ENCODE data around the gene CHRFAM7A.
"Not testable (repeated sequence)": the region's sequence is repeated elsewhere in the genome, so short reads cannot be mapped to it uniquely, and the experiment has no call there.

CHRFAM7A gene

DNA sequence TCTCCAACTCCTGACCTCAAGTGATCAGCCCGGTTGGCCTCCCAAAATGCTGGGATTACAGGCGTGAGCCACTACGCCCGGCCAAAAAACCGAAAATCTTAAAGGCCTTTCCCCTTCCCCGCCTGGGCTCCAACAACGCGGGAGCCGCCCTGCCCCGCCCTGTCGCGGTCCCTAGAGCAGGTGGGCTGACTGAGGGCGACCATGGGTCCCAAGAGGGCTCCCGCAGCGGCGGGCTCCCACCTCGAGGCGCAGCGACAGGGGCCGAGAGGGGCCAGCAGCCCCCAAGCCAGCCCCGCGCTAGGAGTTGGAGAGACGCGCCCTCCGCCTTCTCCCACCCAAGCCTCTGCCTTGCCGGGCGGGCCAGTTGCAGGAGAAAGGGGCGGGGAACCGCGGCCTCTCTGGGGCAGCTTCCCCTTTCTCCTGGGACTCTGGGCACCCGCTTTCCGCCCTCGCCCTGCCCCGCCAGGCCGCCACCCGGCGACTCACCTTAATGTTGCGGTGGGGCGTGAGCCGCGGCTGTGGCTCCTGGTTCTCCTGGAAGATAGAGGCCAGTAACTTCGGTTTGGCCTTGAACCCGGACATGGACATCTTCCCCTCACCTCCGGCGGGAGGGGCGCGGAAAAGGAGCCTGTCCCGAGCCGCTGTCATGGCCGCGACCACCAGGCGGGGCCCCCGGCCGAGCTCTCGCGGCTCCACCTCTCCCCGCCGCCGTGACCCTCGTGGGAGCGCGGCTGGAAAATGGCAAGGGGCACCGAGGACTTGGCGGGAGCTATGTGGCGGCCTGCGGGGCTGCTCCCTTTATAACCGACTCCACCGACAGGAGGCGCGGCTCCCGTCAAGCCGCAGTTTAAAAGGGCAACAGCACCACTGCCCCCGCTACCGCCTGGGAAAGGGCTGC is at the start of gene CHRFAM7A:
TSS of gene CHRFAM7A (minus strand) at position 775 of the 898 bp plus-strand sequence. CDS start 10,189 bp downstream, outside the sequence.
- not testable (repeated sequence) for DNase-seq (ENCODE audit: low spot score)

DNA sequence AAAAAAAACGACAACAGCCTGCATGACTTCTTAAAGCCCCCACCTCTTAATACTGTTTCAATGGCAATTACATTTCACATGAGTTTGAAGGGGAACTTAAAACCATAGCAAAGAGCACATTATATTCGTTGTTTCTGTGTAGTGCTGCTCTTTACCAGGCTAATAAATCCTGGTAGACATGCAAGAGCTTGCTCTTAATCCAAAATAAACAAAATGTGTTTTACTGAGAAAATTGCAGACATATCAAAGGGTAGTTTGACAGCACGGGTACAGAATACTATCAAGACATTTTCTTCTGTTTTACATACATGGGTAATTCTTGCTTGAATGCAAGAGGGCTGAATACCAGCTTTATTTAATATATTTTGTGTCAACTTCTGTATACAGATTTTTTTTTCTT is 45.0 kb upstream of the CHRFAM7A start:
- DNase-seq (ENCODE audit: low spot score) = not testable (repeated sequence)

DNA sequence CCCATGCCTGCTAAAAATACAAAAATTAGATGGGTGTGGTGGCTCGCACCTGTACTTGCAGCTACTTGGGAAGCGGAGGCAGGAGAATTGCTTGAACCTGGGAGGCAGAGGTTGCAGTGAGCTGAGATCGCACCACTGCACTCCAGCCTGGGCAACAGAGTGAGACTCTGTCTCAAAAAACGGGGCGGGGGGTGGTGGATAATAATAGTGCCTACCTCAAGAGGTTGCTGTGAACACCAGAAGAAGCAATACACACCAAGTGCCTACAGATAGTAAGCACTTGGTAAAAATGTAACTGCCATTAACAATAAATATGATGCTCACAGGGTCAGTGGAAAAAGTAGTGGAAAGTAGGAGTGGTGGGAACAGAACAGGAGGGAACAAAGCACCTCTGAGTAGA is 42.5 kb upstream of the CHRFAM7A start:
- not testable (repeated sequence) for DNase-seq (ENCODE audit: low spot score)

DNA sequence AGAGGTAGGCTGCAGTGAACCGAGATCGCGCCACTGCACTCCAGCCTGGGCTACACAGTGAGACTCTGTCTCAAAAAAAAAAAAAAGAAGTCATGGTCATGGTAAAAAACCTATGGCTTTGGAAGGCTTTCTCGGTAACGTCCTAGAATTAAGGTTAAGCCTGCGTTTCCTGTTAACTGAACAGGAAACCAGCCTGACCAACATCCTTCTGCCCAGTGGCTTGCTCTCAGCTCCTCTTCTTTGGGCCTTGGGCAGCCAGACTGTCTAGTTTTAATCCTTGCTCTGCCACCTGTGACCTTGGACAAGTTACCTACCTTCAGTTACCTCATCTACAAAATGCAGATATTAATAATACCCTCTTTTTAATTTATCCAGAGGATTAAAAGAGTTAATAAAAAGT is 27.4 kb upstream of the CHRFAM7A start:
- DNase-seq (ENCODE audit: low spot score) = not testable (repeated sequence)

DNA sequence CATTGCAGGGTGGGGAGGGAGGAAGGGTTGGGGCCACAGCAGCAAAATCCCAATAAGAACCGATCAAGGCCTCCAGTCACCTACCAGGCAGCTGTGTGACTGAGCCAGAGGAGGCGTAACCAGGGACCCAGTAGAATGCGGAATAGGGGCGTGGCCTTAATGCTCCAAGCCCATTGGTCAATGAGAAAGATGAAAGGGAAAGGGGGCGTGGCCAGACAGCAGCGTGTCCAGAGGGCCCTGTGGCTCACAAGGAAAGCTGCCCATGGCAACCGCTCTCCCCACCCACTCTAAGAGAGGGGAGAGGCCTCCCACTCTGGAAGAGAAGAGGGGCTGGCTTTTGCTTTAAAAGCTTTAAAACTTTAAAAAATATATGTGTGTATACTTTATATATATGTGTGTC is 20.8 kb upstream of the CHRFAM7A start, which contains the start of gene GOLGA8R:
TSS of gene GOLGA8R (minus strand) at position 101 of the 400 bp plus-strand sequence. CDS start at position 3, 98 bp downstream.
- DNase-seq (ENCODE audit: low spot score) = not testable (repeated sequence)

DNA sequence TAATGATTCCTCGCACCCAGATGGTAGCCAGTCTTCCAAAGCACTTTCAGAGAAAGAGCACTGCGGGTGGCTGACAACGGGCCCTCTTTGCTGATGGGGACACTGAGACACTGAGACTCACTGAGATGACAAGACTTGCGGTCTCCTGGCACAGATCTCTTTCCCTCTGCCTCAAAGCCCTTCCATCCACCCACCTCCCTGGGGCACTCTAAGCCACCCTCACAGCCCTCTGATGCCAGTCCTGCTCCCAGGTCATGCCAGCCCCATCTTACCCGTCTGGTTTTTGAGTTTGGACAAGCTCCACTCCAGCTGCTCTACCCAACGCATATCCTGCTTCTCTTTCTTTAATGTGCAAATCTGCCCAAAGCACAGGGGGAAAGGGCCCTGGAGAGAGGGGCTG is 14.3 kb upstream of the CHRFAM7A start:
- DNase-seq (ENCODE audit: low spot score) = not testable (repeated sequence)

DNA sequence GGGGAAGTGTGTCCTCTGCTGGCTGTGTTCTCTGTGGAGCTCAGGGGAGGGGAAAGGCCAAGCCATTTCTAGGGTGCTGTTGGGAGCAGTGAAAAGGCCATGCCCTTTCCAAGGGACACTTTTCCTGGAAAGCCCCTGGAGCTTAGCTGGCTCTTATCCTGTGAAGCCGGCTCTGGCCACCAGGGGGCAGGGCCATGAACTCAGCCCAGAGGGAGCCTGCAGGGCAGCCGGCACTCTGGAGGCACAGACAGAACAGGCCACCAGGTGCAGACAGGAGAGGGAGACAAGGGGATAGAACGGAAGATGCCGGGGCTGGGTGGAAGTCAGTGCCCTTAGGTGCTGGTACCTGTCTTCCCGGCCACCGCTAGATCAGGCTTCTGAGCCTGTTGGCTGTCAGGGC is 5.6 kb upstream of the CHRFAM7A start:
- DNase-seq (ENCODE audit: low spot score) = not testable (repeated sequence)

DNA sequence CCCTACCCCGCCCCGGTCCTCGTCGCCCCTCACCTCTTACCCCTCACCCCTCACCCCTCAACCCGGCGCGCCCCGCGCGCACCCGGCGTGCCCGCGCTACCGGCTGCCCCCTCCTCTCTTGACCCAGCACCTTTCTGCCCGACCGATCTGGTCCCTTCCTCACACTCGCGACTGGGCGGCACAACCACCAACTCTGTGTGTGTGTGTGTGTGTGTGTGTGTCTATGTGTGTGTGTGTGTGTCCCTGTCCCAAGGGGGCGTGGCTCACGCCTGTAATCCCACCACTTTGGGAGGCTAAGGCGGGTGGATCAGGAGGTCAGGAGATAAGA is 288 bp upstream of the CHRFAM7A start:
- DNase-seq (ENCODE audit: low spot score) = not testable (repeated sequence)

DNA sequence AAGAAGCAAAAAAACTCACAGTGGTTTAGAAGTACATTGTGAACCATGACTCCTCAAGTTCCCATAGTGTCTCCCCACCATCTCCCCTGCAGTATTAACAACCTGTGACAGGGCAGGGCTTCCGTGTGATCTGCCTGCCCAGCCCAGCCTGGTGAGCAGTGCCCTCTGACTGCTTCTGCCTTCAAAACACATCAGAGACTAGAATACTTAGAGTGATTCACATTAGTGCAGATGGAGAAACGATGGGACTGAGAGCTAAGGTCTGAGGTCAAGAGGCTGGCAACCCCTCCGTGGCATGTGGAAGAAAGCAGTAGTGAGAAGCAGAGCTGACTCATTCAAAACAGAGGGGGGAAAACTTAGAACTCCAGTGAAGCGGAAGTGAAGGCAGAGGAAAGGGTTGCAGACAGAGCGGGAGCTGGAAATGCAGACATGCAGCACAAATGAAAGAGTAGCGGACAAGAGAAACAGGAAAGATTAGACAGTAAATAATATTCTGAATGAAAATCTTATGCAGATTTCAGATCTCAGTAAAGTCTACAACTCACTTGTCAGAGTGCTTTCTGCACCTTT is 6.9 kb downstream of the CHRFAM7A start:
- DNase-seq (ENCODE audit: low spot score) = not testable (repeated sequence)

DNA sequence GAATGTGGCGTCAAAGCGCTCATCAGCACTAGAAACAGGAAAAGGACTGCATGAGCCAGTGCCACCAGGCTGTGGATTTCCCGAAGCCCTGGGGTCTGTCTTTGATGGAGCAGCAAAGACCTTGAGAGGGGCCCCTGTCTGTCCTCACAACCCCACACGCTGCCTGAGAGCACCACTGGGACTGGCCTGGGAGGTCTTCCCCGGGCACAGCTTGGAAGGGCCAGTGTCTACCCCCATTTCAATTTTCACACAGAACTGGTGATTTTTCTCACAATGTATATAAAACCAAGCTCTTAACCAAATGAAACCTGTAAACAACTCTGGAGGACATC is 16.3 kb downstream of the CHRFAM7A start:
- not testable (repeated sequence) for DNase-seq (ENCODE audit: low spot score)

DNA sequence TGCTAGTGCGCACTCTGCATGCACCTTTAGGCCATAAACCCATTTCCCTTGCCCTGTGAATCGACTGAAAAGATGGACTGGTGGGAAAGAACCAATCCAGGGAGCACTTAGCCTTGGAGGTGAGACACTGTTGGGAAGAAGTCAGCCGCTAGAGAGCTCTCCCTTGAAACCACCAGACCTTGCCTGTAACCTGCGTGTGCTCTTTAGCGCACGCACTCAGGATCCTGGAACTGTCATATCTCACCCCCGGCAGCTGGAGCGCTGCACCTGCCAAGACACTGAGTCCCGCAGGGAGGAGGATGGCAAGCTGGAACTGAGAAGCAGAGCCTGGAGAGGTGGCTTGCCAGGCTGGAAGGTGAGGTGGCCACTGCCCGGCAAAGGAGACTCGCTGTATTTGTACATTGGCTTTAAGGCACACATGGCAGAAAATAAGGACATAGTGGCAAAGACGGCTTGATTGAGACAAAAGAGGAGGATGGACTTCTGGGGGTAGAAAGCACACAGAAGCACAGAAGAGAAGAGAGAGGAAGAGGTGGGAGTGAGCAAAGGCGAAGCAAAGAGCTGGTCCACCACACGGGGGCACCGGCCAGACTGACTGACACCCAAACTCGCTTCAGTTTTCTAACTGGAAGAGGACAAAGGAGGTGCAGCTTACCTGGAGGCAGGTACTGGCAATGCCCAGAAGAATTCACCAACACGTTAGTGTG is 16.8 kb downstream of the CHRFAM7A start:
- not testable (repeated sequence) for DNase-seq (ENCODE audit: low spot score)

DNA sequence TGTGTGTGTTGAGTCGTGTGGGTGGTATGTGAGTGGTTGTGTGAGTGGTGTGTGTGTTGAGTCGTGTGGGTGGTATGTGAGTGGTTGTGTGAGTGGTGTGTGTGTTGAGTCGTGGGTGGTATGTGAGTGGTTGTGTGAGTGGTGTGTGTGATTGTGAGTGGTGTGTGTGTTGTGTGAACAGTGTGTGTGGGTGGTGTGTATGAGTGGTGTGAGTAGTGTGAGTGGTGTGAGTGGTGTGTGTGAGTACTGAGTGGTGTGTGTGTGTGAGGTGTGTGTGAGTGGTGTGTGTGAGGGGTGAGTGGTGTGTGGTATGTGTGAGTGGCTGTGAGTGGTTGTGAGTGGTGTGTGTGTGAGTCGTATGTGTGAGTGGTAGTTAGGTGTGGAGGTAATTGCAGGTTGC is 17.5 kb downstream of the CHRFAM7A start:
- not testable (repeated sequence) for DNase-seq (ENCODE audit: low spot score)

DNA sequence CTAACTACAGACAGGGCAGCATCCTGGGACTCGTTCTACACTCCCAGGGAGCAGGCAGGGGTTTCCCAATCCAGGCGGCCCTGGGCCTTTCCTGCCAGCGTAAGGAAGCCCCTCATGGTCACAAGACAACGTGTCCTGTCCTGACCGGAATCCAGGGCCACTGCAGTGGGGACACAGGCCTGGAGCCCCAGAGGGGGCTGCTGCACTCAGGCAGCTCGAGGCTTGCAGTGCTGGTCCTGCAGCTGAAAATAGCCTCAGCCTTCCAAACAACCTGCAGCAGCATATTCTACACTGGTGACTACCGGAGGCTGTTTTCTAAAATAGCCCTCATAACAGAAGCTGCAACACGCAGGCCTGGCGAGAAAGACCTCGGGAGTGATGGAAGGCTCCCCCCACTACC is 18.5 kb downstream of the CHRFAM7A start:
- not testable (repeated sequence) for DNase-seq (ENCODE audit: low spot score)

DNA sequence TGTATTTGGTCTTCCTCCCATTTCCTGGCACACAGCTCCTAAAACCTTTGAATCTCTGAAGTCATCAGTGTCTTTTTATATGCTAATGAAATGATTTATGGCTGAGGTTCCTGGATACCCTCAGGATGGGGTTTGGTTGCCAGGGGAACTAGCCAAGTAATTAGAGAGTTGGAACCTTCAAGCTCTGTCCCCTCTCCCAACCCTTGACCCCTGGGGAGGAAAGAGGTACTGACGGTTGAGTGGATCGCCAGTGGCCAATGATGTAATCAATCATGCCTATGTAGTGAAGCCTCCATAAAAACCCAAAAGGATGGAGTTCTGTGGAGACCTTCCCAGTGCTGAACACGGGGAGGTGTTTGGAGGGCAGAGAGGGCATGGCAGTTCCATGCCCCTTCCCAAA is 25.1 kb downstream of the CHRFAM7A start:
- DNase-seq (ENCODE audit: low spot score) = not testable (repeated sequence)

DNA sequence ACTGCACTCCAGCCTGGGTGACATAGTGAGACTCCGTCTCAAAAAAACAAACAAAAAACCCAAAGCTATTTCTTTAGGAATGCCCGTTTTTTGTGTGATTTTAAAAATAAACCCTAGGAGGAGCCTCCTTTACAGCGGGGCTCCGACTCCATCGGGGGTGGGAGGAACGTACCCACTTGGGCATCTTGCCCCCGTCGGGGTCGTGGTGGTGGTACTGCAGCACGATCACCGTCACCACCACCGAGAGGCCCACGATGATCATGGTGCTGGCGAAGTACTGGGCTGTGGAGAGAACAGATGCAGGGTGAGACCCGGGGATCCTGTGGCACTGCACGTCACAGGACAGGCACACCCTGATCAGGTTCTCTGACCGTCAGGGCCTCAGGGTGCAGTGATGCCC is 26.1 kb downstream of the CHRFAM7A start:
- DNase-seq (ENCODE audit: low spot score) = not testable (repeated sequence)

DNA sequence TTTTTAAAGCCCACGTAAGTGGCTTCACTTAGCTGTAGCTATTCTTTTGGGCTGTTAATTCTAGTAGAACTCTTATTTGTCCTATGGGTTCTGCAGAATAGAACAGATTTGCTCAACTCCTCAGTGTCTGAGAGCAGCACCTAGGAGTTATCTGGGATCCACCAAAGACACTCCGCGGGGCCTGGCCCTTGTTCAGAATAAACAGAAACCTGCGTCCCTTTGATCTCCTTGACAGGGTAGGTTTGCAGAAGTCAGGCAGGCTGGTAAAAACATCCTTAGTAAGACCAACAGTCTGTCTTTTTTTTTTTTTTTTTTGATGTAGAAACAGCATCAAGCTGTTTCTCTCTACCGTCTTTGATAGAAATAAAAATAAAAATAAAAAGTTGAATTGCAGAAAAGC is 31.9 kb downstream of the CHRFAM7A start:
- not testable (repeated sequence) for DNase-seq (ENCODE audit: low spot score)

DNA sequence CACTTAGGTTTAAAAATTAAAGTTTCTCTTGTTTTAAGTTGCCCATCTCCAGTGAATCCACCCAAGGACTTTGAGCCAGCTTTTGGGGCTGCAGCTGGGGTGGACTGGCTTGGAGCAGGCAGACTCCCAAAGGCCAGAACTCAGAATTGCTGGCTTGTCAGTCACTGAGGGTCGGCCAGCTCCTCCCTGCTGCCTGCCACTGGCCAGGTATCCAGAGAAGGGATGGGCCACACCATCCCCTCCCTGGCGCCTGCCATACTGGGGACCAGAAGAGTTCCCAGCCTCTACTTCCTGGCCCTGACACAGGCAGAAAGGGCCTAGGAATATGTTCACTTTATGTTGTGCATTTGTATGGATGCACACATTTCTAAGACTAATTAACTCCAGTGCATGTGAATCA is 32.4 kb downstream of the CHRFAM7A start:
- not testable (repeated sequence) for DNase-seq (ENCODE audit: low spot score)

DNA sequence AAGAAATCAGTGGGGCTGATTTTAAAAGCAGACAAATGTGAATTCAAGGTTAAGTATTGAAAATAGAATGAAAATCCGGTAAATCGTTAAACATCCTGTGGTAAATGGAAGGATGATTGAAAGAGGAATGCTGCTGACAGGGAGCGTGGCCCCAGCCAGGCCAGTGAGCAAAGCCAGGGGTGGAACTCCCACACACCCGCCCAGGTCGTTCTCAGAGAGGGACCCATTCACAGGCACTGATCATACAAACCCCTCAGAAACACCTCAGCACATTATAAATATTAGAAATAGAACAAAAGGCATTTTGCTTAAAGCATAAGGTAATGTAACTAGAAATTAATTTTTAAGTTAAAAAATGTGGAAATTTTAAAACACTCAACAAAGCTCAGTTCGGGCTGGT is 38.3 kb downstream of the CHRFAM7A start:
- DNase-seq (ENCODE audit: low spot score) = not testable (repeated sequence)

DNA sequence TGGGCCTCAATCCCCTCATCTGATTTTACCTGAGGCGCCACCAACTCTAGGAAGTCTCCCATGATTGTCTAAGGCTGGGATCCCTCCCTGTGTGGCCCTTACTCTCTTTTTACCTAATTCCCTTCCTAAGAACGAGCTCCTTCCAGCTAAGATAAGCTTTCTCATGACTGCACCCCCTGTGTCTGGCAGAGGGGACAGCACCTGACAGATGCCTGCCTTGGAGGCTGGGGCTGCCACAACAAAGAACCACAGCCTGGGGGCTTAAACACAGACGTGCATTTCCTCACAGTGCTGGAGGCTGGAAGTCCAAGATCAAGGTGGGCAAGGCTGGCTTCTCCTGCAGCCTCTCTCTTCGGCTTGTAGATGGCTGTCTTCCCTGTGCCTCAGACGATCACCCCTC is 43.5 kb downstream of the CHRFAM7A start:
- not testable (repeated sequence) for DNase-seq (ENCODE audit: low spot score)

DNA sequence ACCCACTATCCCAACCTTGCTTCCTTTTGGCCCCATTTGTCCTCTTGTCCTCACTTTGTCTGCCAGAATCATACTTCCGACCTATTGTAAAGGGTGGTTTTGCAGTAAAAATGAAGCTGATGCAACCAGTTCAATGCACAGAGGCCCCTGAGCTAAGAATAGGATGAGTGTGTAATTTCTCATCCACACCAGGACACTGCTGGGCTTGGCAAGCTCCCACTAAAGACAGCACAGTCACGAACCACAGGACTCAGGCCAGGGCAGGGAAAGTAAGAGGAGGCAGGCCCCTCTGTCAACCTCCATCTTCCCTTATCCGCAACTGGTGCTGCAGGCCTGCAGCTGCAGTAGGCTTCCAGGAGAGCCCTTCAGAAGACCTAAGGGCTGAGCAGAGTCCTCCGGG is 56.8 kb downstream of the CHRFAM7A start:
- not testable (repeated sequence) for DNase-seq (ENCODE audit: low spot score)

DNA sequence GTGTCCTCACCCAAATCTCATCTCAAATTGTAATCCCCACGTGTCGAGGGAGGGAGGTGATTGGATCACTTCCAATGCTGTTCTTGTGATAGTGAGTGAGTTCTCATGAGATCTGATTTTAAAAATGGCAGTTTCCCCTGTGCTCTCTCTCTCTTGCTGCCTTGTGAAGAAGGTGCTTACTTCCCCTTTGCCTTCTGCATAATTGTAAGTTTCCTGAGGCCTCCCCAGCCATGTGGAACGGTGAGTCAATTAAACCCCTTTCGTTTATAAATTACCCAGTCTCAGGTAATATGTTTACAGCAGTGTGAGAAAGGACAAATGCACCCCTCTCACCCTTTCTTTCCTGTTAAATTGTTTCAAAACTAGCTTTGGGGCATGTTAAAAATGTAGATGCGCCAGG is 59.2 kb downstream of the CHRFAM7A start:
- DNase-seq (ENCODE audit: low spot score) = not testable (repeated sequence)

DNA sequence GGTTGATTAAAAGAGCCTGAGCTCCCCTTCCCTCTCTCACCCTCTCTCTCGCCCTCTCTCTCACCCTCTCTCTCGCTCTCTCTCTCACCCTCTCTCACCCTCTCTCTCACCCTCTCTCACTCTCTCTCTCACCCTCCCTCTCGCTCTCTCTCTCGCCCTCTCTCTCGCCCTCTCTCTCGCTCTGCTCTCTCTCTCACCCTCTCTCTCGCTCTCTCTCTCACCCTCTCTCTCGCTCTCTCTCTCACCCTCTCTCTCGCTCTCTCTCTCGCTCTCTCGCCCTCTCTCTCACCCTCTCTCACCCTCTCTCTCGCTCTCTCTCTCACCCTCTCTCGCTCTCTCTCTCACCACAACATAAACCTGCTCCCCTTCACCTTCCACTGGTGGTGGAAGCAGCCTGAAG is 67.2 kb downstream of the CHRFAM7A start:
- DNase-seq (ENCODE audit: low spot score) = not testable (repeated sequence)

DNA sequence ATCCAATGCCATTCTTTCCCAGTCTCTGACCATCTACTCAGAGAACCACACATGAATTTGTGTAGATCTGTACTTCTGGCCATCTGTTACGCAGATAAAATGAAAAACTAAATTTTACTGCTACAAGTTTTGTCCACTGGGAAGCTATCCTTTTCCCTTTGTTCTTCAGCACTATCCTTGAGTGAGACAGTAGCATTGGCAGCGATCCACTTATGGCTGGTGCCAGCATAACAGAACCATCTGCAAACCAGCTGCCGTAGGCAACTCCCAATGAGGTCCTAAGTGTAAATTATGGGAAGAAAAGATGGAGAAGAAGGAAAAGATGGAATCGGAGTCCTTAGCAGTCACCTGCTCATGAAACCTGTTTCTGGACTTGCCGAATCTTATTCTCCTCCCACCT is 72.3 kb downstream of the CHRFAM7A start:
- not testable (repeated sequence) for DNase-seq (ENCODE audit: low spot score)

All from COLO829 (cell line).